HL-60 (cell line): Measurements from ENCODE around the gene KIAA0408.
"Not testable (repeated sequence)": the region's sequence is repeated elsewhere in the genome, so short reads cannot be mapped to it uniquely, and the experiment has no call there.

Experiments used
- DNase-seq, 2 experiments: peaks; one replicate each; pipeline ENCODE4 v3.0.0-alpha.2; 2010 to 2020; ENCODE audit warnings: low read depth in 1 of 2, low spot score in 1 of 2
- H3K27ac ChIP-seq: fragments of 250-450 bp; sonication (Bioruptor Pico); replicated peaks from 2 replicates; pipeline ENCODE4 v1.5.1; 2020; ENCODE audit warnings: mild to moderate bottlenecking, moderate library complexity
- H3K27me3 ChIP-seq: fragments of 250-450 bp; sonication (Bioruptor Pico); 2 replicates; pipeline ENCODE4 v1.5.1; 2021; ENCODE audit warnings: mild to moderate bottlenecking, moderate library complexity; ENCODE audit not compliant: insufficient read depth, poor library complexity, severe bottlenecking
- H3K4me3 ChIP-seq: replicated peaks from 2 replicates; pipeline ENCODE4 v1.5.1; 2011; ENCODE audit warnings: mild to moderate bottlenecking, control low read depth, low read length; ENCODE audit not compliant: insufficient read depth
- CTCF ChIP-seq: IDR thresholded peaks from one replicate; pipeline ENCODE4 v1.5.1; 2011; ENCODE audit warnings: low read length, control low read depth, inconsistent platforms; ENCODE audit not compliant: insufficient read depth
- GABPA ChIP-seq: IDR thresholded peaks from 2 replicates; pipeline ENCODE4 v1.6.1; 2012; ENCODE audit warnings: low read depth
- POLR2AphosphoS5 ChIP-seq: IDR thresholded peaks from 2 replicates; pipeline ENCODE4 v1.6.1; 2012; ENCODE audit warnings: low read depth
- REST ChIP-seq: IDR thresholded peaks from 2 replicates; pipeline ENCODE4 v1.6.1; 2012; ENCODE audit warnings: low read depth; ENCODE audit not compliant: insufficient replicate concordance
- SPI1 ChIP-seq: IDR thresholded peaks from 2 replicates; pipeline ENCODE4 v1.6.1; 2012; ENCODE audit warnings: low read depth, mild to moderate bottlenecking, borderline replicate concordance

Gene KIAA0408

GRCh38 chr6:127415096-127415495 lies 44.1 kb downstream of the KIAA0408 start:
- TF ChIP-seq SPI1 (no peak), CTCF (no peak), GABPA (no peak), POLR2AphosphoS5 (no peak), REST (no peak)
- no peak for DNase-seq
- no peak overlapping the region for H3K27ac ChIP-seq
- H3K4me3 ChIP-seq = no peak overlapping the region
- no peaks in the 10 kb centered on the region for H3K27me3 ChIP-seq

- DNase-seq, H3K27ac ChIP-seq, H3K4me3 ChIP-seq, H3K27me3 ChIP-seq: not testable (repeated sequence)
These were observed 46.1 kb downstream of the KIAA0408 start for GRCh38 chr6:127413123-127413522.

GRCh38 chr6:127412016-127412415 lies 47.2 kb downstream of the KIAA0408 start:
- not testable (repeated sequence) for DNase-seq, H3K27me3 ChIP-seq, H3K27ac ChIP-seq, H3K4me3 ChIP-seq
